RWPE1 (cell line): ENCODE data around the gene SRSF12.
"Not testable (repeated sequence)": the region's sequence is repeated elsewhere in the genome, so short reads cannot be mapped to it uniquely, and the experiment has no call there.

Source experiments
- CTCF ChIA-PET: fragments of 350-600 bp; sonication (Branson Sonifier 250); formaldehyde crosslinking; extraction: SDS; loops from one replicate; lab custom pipeline; 2021; lab: Yijun Ruan, JAX
- POLR2A ChIA-PET: fragments of 400-600 bp; formaldehyde crosslinking; extraction: SDS; loops from one replicate; lab custom pipeline; 2020; ENCODE audit warnings: antibody characterized with exemption; ENCODE audit not compliant: low non-redundant PET; lab: Yijun Ruan, JAX
- DNase-seq: peaks from one replicate; pipeline ENCODE4 v3.0.0; 2012; ENCODE audit warnings: low spot score
- H3K27ac ChIP-seq: fragments of 450-650 bp; 2 replicates; pipeline ENCODE4 v1.5.1; 2017
- TF ChIP-seq, protein P1 (sequence below): fragments of 450-650 bp; conservative IDR thresholded peaks from 2 replicates; pipeline ENCODE4 v1.5.1; 2017; ENCODE audit warnings: low read depth, mild to moderate bottlenecking

Gene SRSF12

DNA sequence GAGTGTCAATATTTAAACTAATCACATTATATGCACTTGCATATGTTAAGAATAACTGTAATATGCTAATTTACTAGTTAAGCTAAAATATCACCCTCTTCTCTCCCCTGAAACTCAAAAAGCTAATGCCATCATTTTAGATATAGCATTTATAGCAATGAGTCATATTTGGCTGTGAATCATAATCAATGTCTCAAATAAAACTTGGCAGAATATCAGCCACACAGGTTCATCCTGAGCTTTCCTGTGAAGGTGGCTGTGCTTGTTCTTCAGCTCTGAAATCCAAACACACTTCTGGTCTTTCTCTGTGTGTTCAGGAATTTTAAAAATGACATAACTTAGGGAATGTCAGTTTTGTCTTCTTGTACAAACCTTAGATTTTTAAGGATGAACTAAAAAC lies 50.1 kb downstream of the SRSF12 start:
- no peak overlapping the region for H3K27ac ChIP-seq
- TF ChIP-seq, protein P1, sequence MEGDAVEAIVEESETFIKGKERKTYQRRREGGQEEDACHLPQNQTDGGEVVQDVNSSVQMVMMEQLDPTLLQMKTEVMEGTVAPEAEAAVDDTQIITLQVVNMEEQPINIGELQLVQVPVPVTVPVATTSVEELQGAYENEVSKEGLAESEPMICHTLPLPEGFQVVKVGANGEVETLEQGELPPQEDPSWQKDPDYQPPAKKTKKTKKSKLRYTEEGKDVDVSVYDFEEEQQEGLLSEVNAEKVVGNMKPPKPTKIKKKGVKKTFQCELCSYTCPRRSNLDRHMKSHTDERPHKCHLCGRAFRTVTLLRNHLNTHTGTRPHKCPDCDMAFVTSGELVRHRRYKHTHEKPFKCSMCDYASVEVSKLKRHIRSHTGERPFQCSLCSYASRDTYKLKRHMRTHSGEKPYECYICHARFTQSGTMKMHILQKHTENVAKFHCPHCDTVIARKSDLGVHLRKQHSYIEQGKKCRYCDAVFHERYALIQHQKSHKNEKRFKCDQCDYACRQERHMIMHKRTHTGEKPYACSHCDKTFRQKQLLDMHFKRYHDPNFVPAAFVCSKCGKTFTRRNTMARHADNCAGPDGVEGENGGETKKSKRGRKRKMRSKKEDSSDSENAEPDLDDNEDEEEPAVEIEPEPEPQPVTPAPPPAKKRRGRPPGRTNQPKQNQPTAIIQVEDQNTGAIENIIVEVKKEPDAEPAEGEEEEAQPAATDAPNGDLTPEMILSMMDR = no peak
- peak; percentile 58 for DNase-seq
- ChIA-PET POLR2A (no interaction called here), CTCF (no interaction called here)

DNA sequence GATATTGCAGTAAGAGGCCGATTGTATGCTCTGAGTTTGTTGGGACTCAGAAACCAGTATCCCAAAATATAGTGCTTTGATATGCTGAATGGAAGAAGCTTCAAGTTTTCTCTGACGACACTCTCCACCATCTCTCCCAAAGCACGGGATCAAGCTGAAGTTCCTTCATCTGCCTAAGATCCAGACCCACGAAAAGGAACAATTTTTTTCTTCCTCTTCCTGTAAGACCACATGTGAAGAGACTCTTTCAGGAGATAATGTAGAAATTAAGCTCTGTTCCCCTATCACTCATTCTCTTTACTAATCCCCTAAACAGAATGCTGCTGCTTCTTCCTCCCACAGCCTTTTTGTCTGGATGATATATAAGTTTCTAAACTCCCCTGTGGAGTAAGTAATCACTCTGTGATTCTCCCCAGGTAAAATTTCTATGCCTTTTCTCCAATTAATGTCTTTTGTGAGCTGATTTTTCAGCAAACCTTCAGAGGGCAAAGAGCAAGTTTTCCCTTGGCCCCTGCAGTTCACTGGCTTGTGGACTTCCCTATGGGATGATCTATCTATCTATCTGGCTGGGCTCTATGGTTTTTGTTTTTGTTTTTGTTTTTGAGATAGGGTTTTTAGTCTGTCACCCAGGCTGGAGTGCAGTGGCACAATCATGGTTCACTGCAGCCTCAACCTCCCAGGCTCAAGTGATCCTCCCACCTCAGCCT lies 50.8 kb downstream of the SRSF12 start:
- no peak overlapping the region for H3K27ac ChIP-seq
- DNase-seq = no peak
- TF ChIP-seq, protein P1 = no peak
- ChIA-PET CTCF (no interaction called here), POLR2A (no interaction called here)

DNA sequence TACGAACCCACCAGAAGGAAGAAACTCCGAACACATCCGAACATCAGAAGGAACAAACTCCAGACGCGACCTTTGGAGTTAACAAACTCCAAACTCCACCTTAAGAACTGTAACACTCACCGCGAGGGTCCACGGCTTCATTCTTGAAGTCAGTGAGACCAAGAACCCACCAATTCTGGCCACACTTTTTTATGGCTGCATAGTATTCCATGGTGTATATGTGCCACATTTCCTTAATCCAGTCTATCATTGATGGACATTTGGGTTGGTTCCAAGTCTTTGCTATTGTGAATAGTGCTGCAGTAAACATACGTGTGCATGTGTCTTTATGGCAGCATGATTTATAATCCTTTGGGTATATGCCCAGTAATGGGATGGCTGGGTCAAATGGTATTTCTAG lies 51.8 kb downstream of the SRSF12 start:
- H3K27ac ChIP-seq, CTCF ChIA-PET, POLR2A ChIA-PET, DNase-seq: not testable (repeated sequence)

DNA sequence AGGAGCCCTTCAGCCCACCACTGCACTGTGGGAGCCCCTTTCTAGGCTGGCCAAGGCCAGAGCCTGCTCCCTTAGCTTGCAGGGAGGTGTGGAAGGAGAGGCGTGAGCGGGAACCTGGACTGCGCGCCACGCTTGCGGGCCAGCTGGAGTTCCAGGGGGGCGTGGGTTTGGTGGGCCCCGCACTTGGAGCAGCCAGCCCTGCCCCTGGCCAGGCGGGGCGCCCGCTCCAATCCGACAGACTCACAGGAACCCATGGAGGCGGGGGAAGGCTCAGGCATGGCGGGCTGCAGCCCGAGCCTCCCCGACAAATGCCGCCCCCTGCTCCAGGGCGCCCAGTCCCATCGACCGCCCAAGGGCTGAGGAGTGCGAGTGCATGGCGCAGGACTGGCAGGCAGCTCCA lies 52.9 kb downstream of the SRSF12 start:
- DNase-seq, CTCF ChIA-PET, H3K27ac ChIP-seq, POLR2A ChIA-PET: not testable (repeated sequence)

DNA sequence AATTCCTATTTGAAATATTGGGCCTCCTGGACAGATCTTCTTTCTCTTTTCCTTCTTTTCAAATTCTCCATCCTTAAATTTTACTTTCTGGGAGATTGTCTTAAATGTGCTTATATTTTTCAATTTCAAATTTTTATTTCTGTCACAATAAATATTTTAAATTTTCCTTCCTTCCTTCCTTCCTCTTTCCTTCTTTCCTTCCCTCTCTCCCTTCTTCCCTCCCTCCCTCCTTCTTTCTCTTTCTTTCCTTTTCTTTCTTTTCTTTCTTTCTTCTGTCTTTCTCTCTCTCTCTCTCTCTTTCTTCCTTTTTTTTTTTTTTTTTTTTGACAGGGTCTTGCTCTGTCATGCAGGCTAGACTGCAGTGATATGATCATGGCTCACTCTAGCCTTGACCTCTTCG lies 54.0 kb downstream of the SRSF12 start:
- CTCF ChIA-PET = no interaction called here
- TF ChIP-seq, protein P1 = no peak
- POLR2A ChIA-PET = no interaction called here

DNA sequence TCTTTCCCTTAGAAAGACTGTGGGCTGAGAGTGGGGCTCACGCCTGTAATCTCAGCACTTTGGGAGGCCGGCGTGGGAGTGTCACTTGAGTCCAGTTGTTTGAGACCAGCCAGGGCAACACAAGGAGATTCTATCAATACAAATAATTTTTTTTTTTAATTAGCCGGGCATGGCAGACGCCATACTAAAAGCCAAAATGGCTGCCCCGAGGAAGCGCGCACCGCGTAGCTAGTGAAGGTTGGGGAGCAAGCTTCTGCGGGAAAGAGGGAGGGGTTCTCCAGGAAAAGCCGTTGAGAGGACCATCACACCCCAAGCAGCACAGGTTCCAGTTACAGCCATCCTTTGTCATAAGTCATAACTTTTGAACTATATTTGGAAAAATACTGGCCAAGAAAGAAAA lies 58.6 kb downstream of the SRSF12 start:
- CTCF ChIA-PET = no interaction called here
- POLR2A ChIA-PET = no interaction called here
- TF ChIP-seq, protein P1 = no peak

More for the DNA sequence above, 54.0 kb downstream of the SRSF12 start:
- H3K27ac ChIP-seq = no peak overlapping the region
- DNase-seq = no peak

DNA sequence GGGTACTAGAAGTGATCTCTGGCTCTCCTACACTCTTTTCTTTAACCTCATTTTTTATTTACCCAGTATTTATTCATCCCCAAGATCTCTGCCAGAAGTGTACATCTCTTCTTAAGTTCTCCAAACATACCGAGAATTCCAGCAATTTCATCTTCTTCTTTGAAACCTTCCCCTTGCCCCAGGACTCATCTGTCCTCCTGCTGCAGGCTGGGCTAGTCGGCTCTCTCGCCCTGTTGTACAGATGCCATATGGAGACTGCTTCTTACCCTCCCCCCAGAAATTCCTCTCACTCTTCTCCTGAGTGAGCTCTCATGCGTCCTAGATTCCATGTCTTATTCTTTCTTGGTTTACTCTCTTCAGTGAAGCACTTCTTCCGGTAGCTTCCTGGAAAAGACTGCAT lies 59.2 kb downstream of the SRSF12 start:
- no peak overlapping the region for H3K27ac ChIP-seq
- CTCF ChIA-PET = interaction anchor here (0.6 kb wide), 2 partner anchors 92 to 120 kb away, joined by 3 read pairs; no protein-coding TSS in a partner anchor
- POLR2A ChIA-PET = no interaction called here
- no peak for DNase-seq
- TF ChIP-seq, protein P1 = no peak

More for the DNA sequence above, 58.6 kb downstream of the SRSF12 start:
- no peak overlapping the region for H3K27ac ChIP-seq
- DNase-seq = no peak
